IPS DF 6.9 (cell line): ENCODE data around the gene ESCO1.

Experiments used
- DNase-seq: peaks from one replicate; pipeline ENCODE4 v3.0.0-alpha.2; 2013; ENCODE audit warnings: low read depth, low spot score
- H3K27ac ChIP-seq: one replicate; pipeline ENCODE4 v1.5.1; 2013; ENCODE audit warnings: low read length, control low read depth
- H3K27me3 ChIP-seq: 2 replicates; pipeline ENCODE4 v1.6.1; 2013; ENCODE audit warnings: mild to moderate bottlenecking, low read length; ENCODE audit not compliant: control insufficient read depth, insufficient read depth
- H3K36me3 ChIP-seq: 2 replicates; pipeline ENCODE4 v1.6.1; 2013; ENCODE audit warnings: low read length; ENCODE audit not compliant: control insufficient read depth, insufficient read depth
- H3K4me1 ChIP-seq: 2 replicates; pipeline ENCODE4 v1.6.1; 2013; ENCODE audit warnings: low read length; ENCODE audit not compliant: control insufficient read depth, insufficient read depth
- H3K4me3 ChIP-seq: 2 replicates; pipeline ENCODE4 v1.5.1; 2013; ENCODE audit warnings: mild to moderate bottlenecking, low read length
- H3K9me3 ChIP-seq: 2 replicates; pipeline ENCODE4 v1.6.1; 2013; ENCODE audit warnings: low read length, inconsistent platforms; ENCODE audit not compliant: control insufficient read depth, insufficient read depth
- whole genome bisulfite sequencing: extraction: QIAGEN DNeasy Blood & Tissue Kit; methylation state at CpG from one replicate; pipeline ENCODE4 v1.1.7; 2013; ENCODE audit warnings: mixed read lengths, missing lambda C conversion rate; ENCODE audit not compliant: insufficient read length, insufficient coverage; 5-methylcytosine and 5-hydroxymethylcytosine counted together

The ESCO1 gene

DNA sequence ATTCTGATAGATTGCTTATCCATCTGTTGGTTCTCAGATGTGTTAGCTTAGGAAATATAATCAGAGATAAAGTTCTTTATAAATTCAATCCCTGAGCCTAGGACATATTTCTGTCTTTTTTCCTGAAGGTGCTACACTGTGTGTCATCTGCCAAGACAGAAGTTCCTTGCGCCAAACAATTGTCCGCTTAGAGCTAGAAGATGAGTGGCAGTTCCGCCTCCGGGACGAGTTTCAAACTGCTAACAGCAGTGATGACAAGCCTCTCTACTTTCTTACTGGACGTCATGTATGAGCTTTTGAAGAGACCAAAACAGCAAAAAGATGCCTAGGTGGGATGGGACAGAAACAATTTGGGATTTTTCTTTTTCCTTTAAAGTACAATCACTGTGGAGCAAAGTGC lies 78.0 kb downstream of the ESCO1 start:
- H3K27ac ChIP-seq, result no peak overlapping the region
- DNase-seq, result no peak
- no peaks in the 10 kb centered on the region for H3K4me1 ChIP-seq
- no peak overlapping the region for H3K4me3 ChIP-seq
- peaks cover 3% of the 10 kb centered on the region; the same call in 1 of the 2 replicates for H3K36me3 ChIP-seq
- H3K27me3 ChIP-seq, result no peaks in the 10 kb centered on the region
- WGBS, result no CpG with 5 or more reads among the region's 6 CpGs
- no peaks in the 10 kb centered on the region for H3K9me3 ChIP-seq

DNA sequence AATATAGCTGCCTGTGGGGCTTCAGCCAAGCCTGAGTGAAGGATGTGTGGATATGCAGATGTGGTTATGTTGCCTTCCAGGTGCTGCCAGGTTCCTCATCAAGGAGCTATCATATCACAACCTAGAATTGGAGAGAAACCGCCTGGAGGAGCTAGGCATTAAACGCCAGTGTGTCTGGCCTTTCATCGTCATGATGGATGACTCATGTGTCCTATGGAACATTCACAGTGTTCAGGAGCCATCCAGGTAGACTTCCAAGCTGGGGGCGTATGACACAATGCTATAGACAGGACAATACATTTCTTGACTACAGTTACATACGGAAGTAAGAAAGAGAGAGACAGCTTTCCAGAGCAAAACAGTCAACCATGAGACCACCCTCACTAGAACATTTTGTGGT lies 86.8 kb downstream of the ESCO1 start:
- no CpG with 5 or more reads among the region's 5 CpGs for WGBS

DNA sequence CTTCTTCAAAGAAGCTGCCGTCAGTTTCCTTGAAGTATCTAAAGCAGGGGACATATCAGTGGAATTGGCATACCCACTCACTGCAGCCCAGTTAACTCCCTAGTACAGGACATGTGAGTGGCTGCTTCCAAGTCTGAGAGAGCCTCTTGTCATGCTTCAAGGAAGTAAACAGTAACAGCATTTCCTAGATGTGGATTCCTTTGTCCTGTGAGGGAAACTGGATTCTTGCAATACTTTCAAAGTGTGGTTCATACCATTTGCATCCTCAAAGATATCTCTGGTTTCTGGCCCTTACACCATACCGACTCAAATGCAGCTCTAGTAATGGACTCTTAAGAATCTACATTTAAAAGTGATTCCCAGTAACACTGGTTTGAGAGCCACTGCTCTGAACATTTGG lies 87.2 kb downstream of the ESCO1 start:
- DNase-seq, result no peak

More for the DNA sequence above, 86.8 kb downstream of the ESCO1 start:
- Histone ChIP-seq H3K27me3 (no peaks in the 10 kb centered on the region), H3K27ac (no peak overlapping the region), H3K9me3 (no peaks in the 10 kb centered on the region), H3K36me3 (no peaks in the 10 kb centered on the region; the same call in 1 of the 2 replicates), H3K4me1 (no peaks in the 10 kb centered on the region), H3K4me3 (no peak overlapping the region)
- DNase-seq, result no peak

DNA sequence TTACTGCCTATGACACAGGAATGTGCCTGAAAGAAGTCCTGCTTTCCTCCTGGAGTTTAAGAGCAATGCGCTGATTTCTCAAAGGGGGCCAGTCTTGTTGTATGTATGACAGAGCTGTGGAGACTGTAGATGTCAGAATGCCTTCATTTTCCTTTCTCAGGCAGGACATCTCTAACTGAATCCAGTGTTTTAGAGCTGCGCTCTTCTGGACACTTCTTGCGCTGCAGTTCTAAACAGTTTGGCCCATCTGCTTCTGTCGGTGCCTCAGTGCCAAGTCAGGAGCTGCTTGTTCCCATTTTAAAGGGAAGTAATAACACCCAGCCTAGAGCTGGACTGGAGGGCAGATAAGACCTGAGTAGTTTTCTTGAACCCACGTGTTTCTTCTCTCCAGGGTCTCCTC lies 91.4 kb downstream of the ESCO1 start:
- H3K27me3 ChIP-seq, result no peaks in the 10 kb centered on the region
- no peaks in the 10 kb centered on the region for H3K4me1 ChIP-seq
- no CpG with 5 or more reads among the region's 5 CpGs for WGBS
- no peak overlapping the region for H3K4me3 ChIP-seq
- H3K36me3 ChIP-seq, result no peaks in the 10 kb centered on the region
- no peak for DNase-seq
- H3K27ac ChIP-seq, result no peak overlapping the region
- no peaks in the 10 kb centered on the region for H3K9me3 ChIP-seq

More for the DNA sequence above, 87.2 kb downstream of the ESCO1 start:
- no peak overlapping the region for H3K4me3 ChIP-seq
- no peaks in the 10 kb centered on the region for H3K27me3 ChIP-seq
- WGBS, result no CpG with 5 or more reads among the region's 2 CpGs
- H3K4me1 ChIP-seq, result no peaks in the 10 kb centered on the region
- H3K9me3 ChIP-seq, result no peaks in the 10 kb centered on the region
- no peak overlapping the region for H3K27ac ChIP-seq
- no peaks in the 10 kb centered on the region; the same call in 1 of the 2 replicates for H3K36me3 ChIP-seq

DNA sequence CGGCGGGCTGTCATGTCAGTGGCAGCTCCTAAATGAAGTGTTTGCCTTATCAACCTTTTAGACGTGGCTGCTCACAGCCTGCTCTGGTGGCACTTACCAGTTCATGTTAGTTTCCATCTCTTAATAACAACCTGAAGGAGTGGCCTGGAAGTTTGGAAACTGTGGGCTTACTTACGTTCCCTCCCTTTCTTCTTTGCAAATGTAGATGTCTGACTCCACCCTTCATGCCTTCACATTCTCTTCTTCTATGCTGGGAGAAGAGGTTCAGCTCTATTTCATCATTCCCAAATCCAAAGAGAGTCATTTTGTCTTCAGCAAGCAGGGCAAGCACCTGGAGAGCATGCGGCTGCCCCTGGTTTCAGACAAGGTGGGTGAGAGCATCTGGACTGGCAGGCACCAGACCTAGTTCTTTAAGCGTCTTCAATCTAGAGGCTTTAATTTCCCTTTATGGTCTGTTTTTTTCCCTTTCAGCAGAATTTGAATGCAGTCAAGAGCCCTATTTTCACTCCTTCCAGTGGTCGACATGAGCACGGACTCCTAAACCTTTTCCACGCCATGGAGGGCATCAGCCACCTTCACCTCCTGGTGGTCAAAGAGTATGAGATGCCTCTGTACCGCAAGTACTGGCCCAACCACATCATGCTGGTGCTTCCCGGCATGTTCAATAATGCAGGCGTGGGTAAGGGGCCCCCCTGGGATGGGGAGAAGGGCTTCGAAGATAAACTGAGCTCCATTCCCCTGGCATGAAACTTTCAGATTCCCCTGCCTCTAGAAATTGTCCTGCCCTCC lies 92.4 kb downstream of the ESCO1 start:
- no peaks in the 10 kb centered on the region for H3K36me3 ChIP-seq
- no peaks in the 10 kb centered on the region for H3K9me3 ChIP-seq
- WGBS, result no CpG with 5 or more reads among the region's 13 CpGs
- H3K27ac ChIP-seq, result no peak overlapping the region
- H3K4me1 ChIP-seq, result no peaks in the 10 kb centered on the region
- no peaks in the 10 kb centered on the region for H3K27me3 ChIP-seq
- H3K4me3 ChIP-seq, result no peak overlapping the region
- no peak for DNase-seq

DNA sequence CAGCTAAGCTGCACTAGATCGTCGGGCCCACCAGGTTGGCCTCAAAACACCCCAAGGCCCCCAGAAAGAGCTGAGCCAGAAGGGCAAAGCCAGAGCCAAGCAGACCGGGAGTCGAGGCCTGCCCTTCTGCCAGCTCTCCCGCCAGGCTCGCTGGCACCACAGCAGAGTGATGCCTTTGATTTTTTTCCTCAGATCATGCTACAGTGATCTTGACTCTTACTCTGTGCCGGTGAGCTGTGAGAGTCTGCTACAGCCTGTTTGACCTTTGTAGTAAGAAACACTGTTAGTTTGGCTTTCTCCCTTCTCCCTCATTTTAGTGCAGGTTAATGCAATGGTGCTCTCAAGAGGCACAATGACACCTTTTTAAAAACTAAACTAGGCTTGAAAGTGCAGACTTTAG lies 97.8 kb downstream of the ESCO1 start:
- WGBS, result no CpG with 5 or more reads among the region's 7 CpGs
- no peaks in the 10 kb centered on the region for H3K27me3 ChIP-seq
- no peak overlapping the region for H3K4me3 ChIP-seq
- no peak overlapping the region for H3K27ac ChIP-seq
- no peaks in the 10 kb centered on the region for H3K36me3 ChIP-seq
- H3K9me3 ChIP-seq, result no peaks in the 10 kb centered on the region
- no peak for DNase-seq
- H3K4me1 ChIP-seq, result no peaks in the 10 kb centered on the region

DNA sequence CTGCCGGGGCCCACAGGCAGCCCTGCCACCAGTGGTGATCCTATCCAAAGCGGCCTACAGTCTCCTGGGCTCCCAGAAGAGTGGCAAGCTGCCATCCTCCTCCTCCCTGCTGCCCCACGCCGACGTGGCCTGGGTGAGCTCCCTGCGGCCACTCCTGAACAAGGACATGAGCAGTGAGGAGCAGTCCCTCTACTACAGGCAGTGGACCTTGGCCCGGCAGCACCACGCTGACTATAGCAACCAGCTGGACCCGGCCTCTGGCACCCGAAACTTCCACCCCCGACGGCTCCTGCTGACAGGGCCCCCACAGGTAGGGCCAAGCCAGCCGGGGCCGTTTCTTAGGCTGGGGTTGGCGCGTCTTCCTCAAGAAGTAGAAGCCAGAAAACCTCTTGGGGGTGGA lies 100.5 kb downstream of the ESCO1 start:
- Histone ChIP-seq H3K4me1 (no peaks in the 10 kb centered on the region), H3K4me3 (no peak overlapping the region), H3K9me3 (no peaks in the 10 kb centered on the region), H3K36me3 (no peaks in the 10 kb centered on the region), H3K27me3 (no peaks in the 10 kb centered on the region), H3K27ac (no peak overlapping the region)
- no peak for DNase-seq
- WGBS, result no CpG with 5 or more reads among the region's 16 CpGs

DNA sequence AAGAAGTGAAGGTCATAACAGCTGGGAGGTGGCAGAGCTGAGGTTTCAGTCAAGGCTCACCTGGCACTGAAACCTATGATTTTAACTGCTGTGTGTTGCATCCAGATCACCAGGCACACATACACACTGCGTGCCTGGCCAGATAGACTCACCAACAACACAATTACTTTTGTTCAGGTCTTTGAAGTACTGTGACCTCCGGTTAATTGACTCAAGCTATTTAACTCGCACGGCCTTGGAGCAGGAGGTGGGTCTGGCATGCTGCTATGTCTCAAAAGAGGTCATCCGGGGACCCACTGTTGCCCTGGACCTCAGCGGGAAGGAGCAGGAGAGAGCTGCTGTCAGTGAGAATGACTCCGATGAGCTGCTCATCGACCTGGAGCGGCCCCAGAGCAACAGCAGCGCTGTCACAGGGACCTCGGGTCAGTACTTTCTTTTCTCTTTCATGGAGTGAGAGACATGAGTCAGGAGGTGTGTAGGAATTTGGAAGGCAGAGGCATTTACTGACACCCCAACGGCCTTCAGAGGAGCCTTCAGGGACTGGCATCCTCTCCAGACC lies 104.1 kb downstream of the ESCO1 start:
- Histone ChIP-seq H3K27ac (no peak overlapping the region), H3K9me3 (no peaks in the 10 kb centered on the region), H3K27me3 (no peaks in the 10 kb centered on the region), H3K4me1 (no peaks in the 10 kb centered on the region), H3K36me3 (no peaks in the 10 kb centered on the region), H3K4me3 (no peak overlapping the region)
- DNase-seq, result no peak
- no CpG with 5 or more reads among the region's 12 CpGs for WGBS

DNA sequence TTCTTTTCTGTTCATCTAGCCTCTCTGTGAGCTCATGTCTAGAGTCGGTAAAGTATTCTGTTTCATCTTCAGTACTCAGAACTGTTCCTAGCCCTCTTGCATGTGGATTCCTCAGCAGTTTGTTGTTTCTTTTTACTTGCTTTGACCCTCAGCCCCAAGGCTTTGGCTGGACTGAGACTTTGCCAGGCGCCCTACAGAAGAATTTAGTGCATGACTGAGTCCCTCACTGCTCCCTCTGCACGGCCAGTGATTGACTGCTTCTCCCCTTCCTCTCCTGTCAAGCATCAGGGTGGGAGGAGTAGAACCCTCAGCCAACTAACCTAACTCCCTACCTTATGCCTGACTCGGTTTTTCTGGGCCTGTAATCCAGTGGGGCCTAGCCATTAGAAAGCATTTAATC lies 109.8 kb downstream of the ESCO1 start:
- Histone ChIP-seq H3K27me3 (no peaks in the 10 kb centered on the region), H3K4me3 (no peak overlapping the region), H3K4me1 (no peaks in the 10 kb centered on the region), H3K9me3 (no peaks in the 10 kb centered on the region), H3K27ac (no peak overlapping the region), H3K36me3 (no peaks in the 10 kb centered on the region)
- DNase-seq, result no peak
- no CpG with 5 or more reads among the region's 4 CpGs for WGBS

DNA sequence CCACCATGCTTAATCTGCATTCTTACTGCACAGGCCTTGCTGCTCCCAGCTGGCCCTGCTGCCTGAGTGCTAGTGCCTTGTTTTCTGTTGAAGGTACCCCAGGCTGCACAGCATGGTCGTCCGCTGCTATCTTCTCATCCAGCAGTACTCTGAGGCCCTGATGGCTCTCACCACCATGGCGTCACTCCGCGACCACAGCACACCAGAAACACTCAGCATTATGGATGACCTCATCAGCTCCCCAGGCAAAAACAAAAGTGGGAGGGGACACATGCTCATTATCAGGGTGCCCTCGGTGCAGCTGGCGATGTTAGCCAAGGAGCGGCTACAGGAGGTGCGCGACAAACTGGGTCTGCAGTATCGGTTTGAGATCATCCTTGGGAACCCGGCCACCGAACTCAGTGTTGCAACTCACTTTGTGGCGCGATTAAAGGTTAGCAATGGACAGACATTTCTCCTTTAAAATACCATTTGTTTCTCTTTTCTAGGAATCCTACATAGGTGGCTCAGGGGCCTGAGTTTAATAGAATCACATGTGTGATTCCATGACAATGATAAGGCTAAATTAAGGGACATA lies 110.5 kb downstream of the ESCO1 start:
- no peak overlapping the region for H3K27ac ChIP-seq
- no peaks in the 10 kb centered on the region for H3K27me3 ChIP-seq
- H3K9me3 ChIP-seq, result no peaks in the 10 kb centered on the region
- no CpG with 5 or more reads among the region's 15 CpGs for WGBS
- H3K4me3 ChIP-seq, result no peak overlapping the region
- no peaks in the 10 kb centered on the region for H3K4me1 ChIP-seq
- H3K36me3 ChIP-seq, result no peaks in the 10 kb centered on the region
- no peak for DNase-seq
